ENCODE measurements around the gene KRT6B. TPM values are rescaled to one million over a fixed set of nuclear protein-coding genes. Genes with fewer than 3 reads are reported as not detected.

Gene KRT6B
- total RNA-seq (not detected in 2 replicates), polyA plus RNA-seq (0.03 TPM in 1 of 2 replicates, not detected in the other), polyA minus RNA-seq (not detected in 2 replicates), Bru-seq, nascent RNA (percentile 18 among the genes with signal in this experiment), BruChase-seq, experiment 1, labeled RNA remaining after a 6-hour chase (percentile 21 among the genes with signal in this experiment), BruChase-seq, experiment 2, labeled RNA remaining after a 2-hour chase (percentile 16 among the genes with signal in this experiment)
- polyA plus RNA-seq (2011; cell fraction: cytosol; rRNA removed), result not detected in 2 replicates
- polyA plus RNA-seq (2011; cell fraction: nucleus; rRNA removed), result 0.18 TPM in 1 of 2 replicates, not detected in the other
- not detected in 2 replicates for polyA plus RNA-seq (2012)
- polyA minus RNA-seq (2011; cell fraction: cytosol; rRNA and poly(A)+ RNA removed), result not detected
- polyA minus RNA-seq (2011; cell fraction: nucleus; rRNA and poly(A)+ RNA removed), result not detected in 2 replicates
- long read RNA-seq, result 0 reads

DNA sequence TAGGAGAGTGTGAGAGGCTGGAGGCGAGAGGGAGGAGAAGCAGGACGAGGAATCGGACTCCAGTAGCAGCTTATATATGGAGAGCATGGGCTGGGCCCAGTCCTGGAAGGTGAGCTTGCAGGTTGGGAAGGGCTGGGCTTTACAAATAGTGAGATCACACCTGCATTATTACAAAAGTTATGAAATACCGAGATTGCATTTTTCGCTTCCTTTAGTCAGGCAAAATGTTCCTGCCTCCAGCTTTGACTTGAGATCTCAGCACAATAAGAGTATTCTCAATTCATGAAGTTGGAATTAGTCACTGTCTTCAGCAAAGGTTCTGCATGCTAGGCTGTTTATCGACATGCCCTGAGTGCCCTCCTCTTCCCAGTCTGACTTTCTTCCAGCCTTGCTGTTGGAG, at the start of gene KRT6B:
TSS of gene KRT6B (minus strand) at position 46 of the 400 bp plus-strand sequence. CDS start 68 bp downstream, outside the sequence.
- Histone ChIP-seq H3K27ac (ENCODE audit: insufficient read depth, low read depth, low read length) (no peak within 1 kb of the TSS), H3K9me3 (replicated peaks; ENCODE audit: control insufficient read depth, insufficient read depth, low read length) (no peaks in the 10 kb centered on the region), H3K4me3 (replicated peaks in 1 of 3; ENCODE audit: insufficient read depth in 1 of 3, low read depth in 1 of 3, low read length in 3 of 3) (no peak within 1 kb of the TSS), H3K4me2 (ENCODE audit: insufficient read depth, low read length) (no peak within 1 kb of the TSS), H3K79me2 (ENCODE audit: control insufficient read depth, insufficient read depth, low read length) (no peaks in the 10 kb centered on the region), H3K27me3 (ENCODE audit: control insufficient read depth in 2 of 2, insufficient read depth in 2 of 2, low read length in 2 of 2) (peaks cover 6 to 9% of the 10 kb centered on the region in 2 experiments), H3K9ac (replicated peaks; ENCODE audit: extremely low read depth, insufficient read depth, low read length) (no peak within 1 kb of the TSS), H3K36me3 (ENCODE audit: control insufficient read depth in 2 of 2, extremely low read depth in 1 of 2, insufficient read depth in 2 of 2, low read length in 2 of 2) (no peaks in the 10 kb centered on the region), H3K4me1 (ENCODE audit: control insufficient read depth, extremely low read depth, insufficient read depth, low read length) (no peaks in the 10 kb centered on the region), H4K20me1 (replicated peaks; ENCODE audit: control insufficient read depth, extremely low read depth, insufficient read depth, low read length) (no peaks in the 10 kb centered on the region), H2AFZ (ENCODE audit: low read depth, low read length) (no peak within 1 kb of the TSS), H3K9me1 (replicated peaks; ENCODE audit: control insufficient read depth, extremely low read depth, insufficient read depth, low read length) (no peaks in the 10 kb centered on the region)
- ChIA-PET CTCF (no interaction called here), POLR2A (no interaction called here)
- DNase-seq (ENCODE audit: low read depth, low spot score) (no peak), FAIRE-seq (no peak)
- dilution Hi-C loops (cut with MboI; ENCODE audit: extremely low pct_ligation_motif_present, low sequenced_read_pairs) (no loop called here), intact Hi-C loops (cut with micrococcal nuclease) (no loop called here)
- BruUV-seq (replicated peaks), result no TSS peak
- TF ChIP-seq MYC (IDR thresholded peaks at IDR 0.05; ENCODE audit: low read depth, low read length) (no peak), MAX (IDR thresholded peaks at IDR 0.05; ENCODE audit: insufficient read depth, insufficient read length) (no peak), POLR2AphosphoS5 (IDR thresholded peaks at IDR 0.05; ENCODE audit: insufficient read depth, low read depth, low read length) (no peak), JUN (IDR thresholded peaks at IDR 0.05; ENCODE audit: borderline replicate concordance, insufficient read depth, insufficient read length, low read depth) (no peak), FOS (IDR thresholded peaks at IDR 0.05; ENCODE audit: borderline replicate concordance, insufficient read depth, low read length) (no peak), GATA2 (IDR thresholded peaks at IDR 0.05; ENCODE audit: insufficient read depth, insufficient read length, low read depth, low read length) (no peak), POLR2A (IDR thresholded peaks at IDR 0.05; ENCODE audit: low read depth, low read length) (no peak), CTCF (IDR thresholded peaks at IDR 0.05; ENCODE audit: extremely low read depth in 1 of 2, insufficient read depth in 1 of 2, low read depth in 1 of 2, low read length in 2 of 2) (no peak), EZH2 (IDR thresholded peaks at IDR 0.05; ENCODE audit: borderline replicate concordance, low read depth, low read length, severe bottlenecking) (no peak)
